OCI-LY1 (cell line): ENCODE results near the gene GRPEL2.

ENCODE experiments used
- H2AFZ ChIP-seq: fragments of 200-600 bp; sonication (generic), shearing (Covaris generic); 2 replicates; pipeline ENCODE4 v1.6.0; 2014; ENCODE audit warnings: antibody characterized with exemption, mild to moderate bottlenecking, low read length
- H3F3A ChIP-seq: fragments of 200-600 bp; sonication (generic), shearing (Covaris generic); 2 replicates; pipeline ENCODE4 v1.6.0; 2014; ENCODE audit warnings: mild to moderate bottlenecking, antibody characterized with exemption, low read length, moderate library complexity; ENCODE audit not compliant: insufficient read depth
- H3K27ac ChIP-seq: fragments of 200-600 bp; sonication (generic); 2 replicates; pipeline ENCODE4 v1.5.1; 2014; ENCODE audit warnings: low read length, mixed run types, mild to moderate bottlenecking, low read depth; ENCODE audit not compliant: poor library complexity, severe bottlenecking
- H3K27me3 ChIP-seq: fragments of 200-600 bp; sonication (generic); 2 replicates; pipeline ENCODE4 v1.6.0; 2014; ENCODE audit warnings: antibody characterized with exemption, mild to moderate bottlenecking, low read length, moderate library complexity; ENCODE audit not compliant: insufficient read depth
- H3K36me3 ChIP-seq: fragments of 200-600 bp; sonication (generic); 2 replicates; pipeline ENCODE4 v1.6.1; 2014; ENCODE audit warnings: mild to moderate bottlenecking, antibody characterized with exemption, low read length, moderate library complexity, mixed read lengths; ENCODE audit not compliant: insufficient read depth
- H3K4me1 ChIP-seq: fragments of 200-600 bp; sonication (generic); 2 replicates; pipeline ENCODE4 v1.5.1; 2014; ENCODE audit warnings: mild to moderate bottlenecking, low read length, moderate library complexity; ENCODE audit not compliant: insufficient read depth, severe bottlenecking
- H3K4me2 ChIP-seq: fragments of 200-600 bp; sonication (generic), shearing (Covaris generic); 2 replicates; pipeline ENCODE4 v1.6.1; 2014; ENCODE audit warnings: low read length
- H3K4me3 ChIP-seq: fragments of 200-600 bp; sonication (generic); 2 replicates; pipeline ENCODE4 v1.5.1; 2014; ENCODE audit warnings: low read length, low read depth, mild to moderate bottlenecking, mixed read lengths; ENCODE audit not compliant: poor library complexity, severe bottlenecking
- H3K79me2 ChIP-seq: fragments of 200-600 bp; shearing (Covaris generic); 2 replicates; pipeline ENCODE4 v1.6.1; 2016; ENCODE audit warnings: mixed run types, low read length, mixed read lengths; ENCODE audit not compliant: insufficient read depth
- H3K9ac ChIP-seq: fragments of 200-600 bp; sonication (generic), shearing (Covaris generic); 2 replicates; pipeline ENCODE4 v1.6.1; 2014; ENCODE audit warnings: mild to moderate bottlenecking, low read length, mixed read lengths
- H3K9me2 ChIP-seq: fragments of 200-600 bp; sonication (generic), shearing (Covaris generic); 2 replicates; pipeline ENCODE4 v1.6.1; 2014; ENCODE audit warnings: low read depth, mild to moderate bottlenecking, low read length, mixed read lengths
- H3K9me3 ChIP-seq: fragments of 200-600 bp; shearing (Covaris generic); 2 replicates; pipeline ENCODE4 v1.6.1; 2014; ENCODE audit warnings: low read length, mixed read lengths
- H4K20me1 ChIP-seq: fragments of 200-600 bp; sonication (generic), shearing (Covaris generic); 2 replicates; pipeline ENCODE4 v1.6.0; 2016; ENCODE audit warnings: mild to moderate bottlenecking, low read length; ENCODE audit not compliant: insufficient read depth
- EZH2 ChIP-seq: fragments of 200-600 bp; sonication (generic), shearing (Covaris generic); IDR thresholded peaks from 2 replicates; pipeline ENCODE4 v1.8.0; 2017; ENCODE audit warnings: borderline replicate concordance, mixed run types, mild to moderate bottlenecking, antibody characterized with exemption, low read length, moderate library complexity, mixed read lengths
- TF ChIP-seq, protein P1 (sequence below): fragments of 200-600 bp; sonication (generic), shearing (Covaris generic); IDR thresholded peaks from 2 replicates; pipeline ENCODE4 v1.5.1; 2017; ENCODE audit warnings: mild to moderate bottlenecking, antibody characterized with exemption, low read length, moderate library complexity, mixed read lengths

Gene GRPEL2

DNA sequence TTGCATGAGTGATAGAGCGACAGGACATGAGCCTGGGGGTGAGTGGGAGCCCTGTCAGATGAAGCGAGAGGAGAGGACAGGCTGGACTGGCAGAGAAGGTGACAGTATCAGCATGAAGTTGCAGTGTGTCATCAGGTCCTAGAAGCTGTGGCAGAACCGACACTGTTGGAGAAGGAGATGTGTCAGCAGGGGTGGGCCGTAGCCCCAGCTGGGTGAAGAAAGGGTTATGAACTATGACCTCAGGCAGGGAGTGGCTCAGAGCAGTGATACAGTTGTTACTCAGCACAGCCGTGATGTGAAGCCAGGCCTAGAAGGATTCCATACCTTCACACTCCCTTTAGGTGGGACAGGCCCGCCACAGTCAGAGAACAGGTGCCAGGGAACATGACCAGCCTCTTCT lies 20.1 kb downstream of the GRPEL2 start:
- no peak overlapping the region for H2AFZ ChIP-seq
- TF ChIP-seq, protein P1, sequence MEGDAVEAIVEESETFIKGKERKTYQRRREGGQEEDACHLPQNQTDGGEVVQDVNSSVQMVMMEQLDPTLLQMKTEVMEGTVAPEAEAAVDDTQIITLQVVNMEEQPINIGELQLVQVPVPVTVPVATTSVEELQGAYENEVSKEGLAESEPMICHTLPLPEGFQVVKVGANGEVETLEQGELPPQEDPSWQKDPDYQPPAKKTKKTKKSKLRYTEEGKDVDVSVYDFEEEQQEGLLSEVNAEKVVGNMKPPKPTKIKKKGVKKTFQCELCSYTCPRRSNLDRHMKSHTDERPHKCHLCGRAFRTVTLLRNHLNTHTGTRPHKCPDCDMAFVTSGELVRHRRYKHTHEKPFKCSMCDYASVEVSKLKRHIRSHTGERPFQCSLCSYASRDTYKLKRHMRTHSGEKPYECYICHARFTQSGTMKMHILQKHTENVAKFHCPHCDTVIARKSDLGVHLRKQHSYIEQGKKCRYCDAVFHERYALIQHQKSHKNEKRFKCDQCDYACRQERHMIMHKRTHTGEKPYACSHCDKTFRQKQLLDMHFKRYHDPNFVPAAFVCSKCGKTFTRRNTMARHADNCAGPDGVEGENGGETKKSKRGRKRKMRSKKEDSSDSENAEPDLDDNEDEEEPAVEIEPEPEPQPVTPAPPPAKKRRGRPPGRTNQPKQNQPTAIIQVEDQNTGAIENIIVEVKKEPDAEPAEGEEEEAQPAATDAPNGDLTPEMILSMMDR: no peak
- TF ChIP-seq EZH2: no peak
- no peak overlapping the region for H3K4me3 ChIP-seq
- H3F3A ChIP-seq: no peaks in the 10 kb centered on the region
- no peak overlapping the region for H3K27ac ChIP-seq
- no peak overlapping the region for H3K4me2 ChIP-seq
- no peaks in the 10 kb centered on the region for H3K9me2 ChIP-seq
- peaks cover 10% of the 10 kb centered on the region for H3K4me1 ChIP-seq
- H3K36me3 ChIP-seq: peaks cover 23% of the 10 kb centered on the region; the same call in 1 of the 2 replicates
- H3K27me3 ChIP-seq: no peaks in the 10 kb centered on the region
- no peaks in the 10 kb centered on the region for H3K79me2 ChIP-seq
- no peaks in the 10 kb centered on the region for H3K9me3 ChIP-seq
- H3K9ac ChIP-seq: no peak overlapping the region
- H4K20me1 ChIP-seq: no peaks in the 10 kb centered on the region

DNA sequence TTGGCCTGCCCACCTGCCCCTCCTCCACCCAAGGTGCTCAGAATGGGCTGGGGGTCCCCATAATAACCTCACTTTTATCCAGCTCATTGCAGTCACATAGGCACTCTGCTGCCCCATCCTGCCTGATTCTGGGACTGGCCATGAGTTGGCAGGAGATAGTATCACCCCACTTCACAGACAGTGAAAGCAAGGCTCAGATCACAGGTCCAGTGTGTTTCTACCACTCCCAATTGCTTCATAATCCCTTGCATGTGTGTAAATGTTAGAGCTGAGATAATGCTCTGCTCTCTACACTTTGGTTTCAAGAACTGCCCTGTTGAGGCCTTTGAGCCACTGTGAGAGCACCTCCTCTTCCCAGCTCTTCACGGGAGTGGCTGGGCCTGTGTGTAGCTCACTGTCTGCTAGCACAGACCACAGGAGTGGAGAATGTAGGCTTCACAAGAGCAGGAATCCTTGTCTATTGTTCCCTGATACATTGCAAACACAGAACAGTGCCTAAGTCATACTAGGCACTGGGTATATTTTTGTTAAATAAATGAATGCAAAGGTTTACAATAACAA lies 20.9 kb downstream of the GRPEL2 start:
- H3K79me2 ChIP-seq: no peaks in the 10 kb centered on the region
- H4K20me1 ChIP-seq: no peaks in the 10 kb centered on the region
- H3K9me3 ChIP-seq: no peaks in the 10 kb centered on the region
- no peak overlapping the region for H2AFZ ChIP-seq
- no peaks in the 10 kb centered on the region for H3K27me3 ChIP-seq
- H3K9me2 ChIP-seq: no peaks in the 10 kb centered on the region
- no peak overlapping the region for H3K4me2 ChIP-seq
- no peak overlapping the region for H3K9ac ChIP-seq
- no peak for TF ChIP-seq EZH2
- TF ChIP-seq, protein P1: no peak
- H3K36me3 ChIP-seq: peaks cover 23% of the 10 kb centered on the region; the same call in 1 of the 2 replicates
- no peak overlapping the region for H3K27ac ChIP-seq
- H3K4me1 ChIP-seq: peaks cover 10% of the 10 kb centered on the region
- H3F3A ChIP-seq: no peaks in the 10 kb centered on the region
- H3K4me3 ChIP-seq: no peak overlapping the region

- peaks cover 10% of the 10 kb centered on the region for H3K4me1 ChIP-seq
- no peaks in the 10 kb centered on the region for H3F3A ChIP-seq
- H3K27me3 ChIP-seq: no peaks in the 10 kb centered on the region
- peaks cover 23% of the 10 kb centered on the region; the same call in 1 of the 2 replicates for H3K36me3 ChIP-seq
- H4K20me1 ChIP-seq: no peaks in the 10 kb centered on the region
- no peaks in the 10 kb centered on the region for H3K9me2 ChIP-seq
- H3K4me2 ChIP-seq: peak overlapping the region; percentile 13; the same call in 1 of the 2 replicates
- no peak for TF ChIP-seq EZH2
- TF ChIP-seq, protein P1: peak; percentile 85
- no peak overlapping the region for H2AFZ ChIP-seq
- H3K27ac ChIP-seq: no peak overlapping the region
- H3K4me3 ChIP-seq: no peak overlapping the region
- H3K9ac ChIP-seq: no peak overlapping the region; the same call in 1 of the 2 replicates
- H3K79me2 ChIP-seq: no peaks in the 10 kb centered on the region
- no peaks in the 10 kb centered on the region for H3K9me3 ChIP-seq
Observed at GRCh38 chr5:149367249-149367971, 22.1 kb downstream of the GRPEL2 start.
